ENCODE data around the gene PLXNC1.
A peak's percentile ranks its signal among the peaks of the same experiment; 100 is the strongest.

Gene PLXNC1

GRCh38 chr12:94329366-94329765, 181.0 kb downstream of the PLXNC1 start:
- H3K27me3 ChIP-seq (replicated peaks; ENCODE audit: control insufficient read depth, insufficient read depth, low read length): no peaks in the 10 kb centered on the region

GRCh38 chr12:94333396-94333795, 185.0 kb downstream of the PLXNC1 start:
- TF ChIP-seq CTCF (IDR thresholded peaks at IDR 0.05; ENCODE audit: insufficient read depth, low read length, poor library complexity, severe bottlenecking): no peak
- H3K27me3 ChIP-seq (replicated peaks; ENCODE audit: control insufficient read depth, insufficient read depth, low read length): no peaks in the 10 kb centered on the region
- H3K36me3 ChIP-seq (ENCODE audit: control insufficient read depth, insufficient read depth, low read length): no peaks in the 10 kb centered on the region; the same call in 1 of the 2 replicates
- DNase-seq (ENCODE audit: extremely low read depth, insufficient read length): no peak
- no peak overlapping the region for H3K4me3 ChIP-seq (replicated peaks; ENCODE audit: low read depth, low read length)

More at GRCh38 chr12:94329366-94329765, 181.0 kb downstream of the PLXNC1 start:
- Histone ChIP-seq H3K4me3 (replicated peaks; ENCODE audit: low read depth, low read length) (no peak overlapping the region), H3K36me3 (ENCODE audit: control insufficient read depth, insufficient read depth, low read length) (peaks cover 1% of the 10 kb centered on the region)
- peak; percentile 9 for TF ChIP-seq CTCF (IDR thresholded peaks at IDR 0.05; ENCODE audit: insufficient read depth, low read length, poor library complexity, severe bottlenecking)
- DNase-seq (ENCODE audit: extremely low read depth, insufficient read length): no peak

GRCh38 chr12:94336211-94336925, 188.0 kb downstream of the PLXNC1 start:
- no peak for DNase-seq (ENCODE audit: extremely low read depth, insufficient read length)
- no peak for TF ChIP-seq CTCF (IDR thresholded peaks at IDR 0.05; ENCODE audit: insufficient read depth, low read length, poor library complexity, severe bottlenecking)
- Histone ChIP-seq H3K27me3 (replicated peaks; ENCODE audit: control insufficient read depth, insufficient read depth, low read length) (no peaks in the 10 kb centered on the region), H3K36me3 (ENCODE audit: control insufficient read depth, insufficient read depth, low read length) (no peaks in the 10 kb centered on the region; the same call in 1 of the 2 replicates), H3K4me3 (replicated peaks; ENCODE audit: low read depth, low read length) (no peak overlapping the region)

GRCh38 chr12:94338006-94338794, 189.8 kb downstream of the PLXNC1 start:
- Histone ChIP-seq H3K4me3 (replicated peaks; ENCODE audit: low read depth, low read length) (no peak overlapping the region), H3K27me3 (replicated peaks; ENCODE audit: control insufficient read depth, insufficient read depth, low read length) (no peaks in the 10 kb centered on the region), H3K36me3 (ENCODE audit: control insufficient read depth, insufficient read depth, low read length) (no peaks in the 10 kb centered on the region)
- TF ChIP-seq CTCF (IDR thresholded peaks at IDR 0.05; ENCODE audit: insufficient read depth, low read length, poor library complexity, severe bottlenecking): no peak
- DNase-seq (ENCODE audit: extremely low read depth, insufficient read length): no peak

GRCh38 chr12:94340573-94340972, 192.2 kb downstream of the PLXNC1 start:
- Histone ChIP-seq H3K4me3 (replicated peaks; ENCODE audit: low read depth, low read length) (no peak overlapping the region), H3K27me3 (replicated peaks; ENCODE audit: control insufficient read depth, insufficient read depth, low read length) (no peaks in the 10 kb centered on the region), H3K36me3 (ENCODE audit: control insufficient read depth, insufficient read depth, low read length) (no peaks in the 10 kb centered on the region)
- DNase-seq (ENCODE audit: extremely low read depth, insufficient read length): no peak
- TF ChIP-seq CTCF (IDR thresholded peaks at IDR 0.05; ENCODE audit: insufficient read depth, low read length, poor library complexity, severe bottlenecking): no peak

Measured in GM06990 (cell line).